KBM-7 (cell line): Measurements from ENCODE around the gene PRR32.
"Not testable (repeated sequence)": the region's sequence is repeated elsewhere in the genome, so short reads cannot be mapped to it uniquely, and the experiment has no call there.

Experiments used
- DNase-seq: peaks from one replicate; pipeline ENCODE4 v3.0.0-alpha.2; 2015
- in situ Hi-C: fragments of 300-500 bp; cut with MboI; formaldehyde crosslinking; loops from 2 replicates; pipeline ENCODE4 v1.14.3; 2020; ENCODE audit warnings: low sequenced_read_pairs, low pct_unique_long_range_greater_than_20kb, mixed read lengths

The PRR32 gene

DNA sequence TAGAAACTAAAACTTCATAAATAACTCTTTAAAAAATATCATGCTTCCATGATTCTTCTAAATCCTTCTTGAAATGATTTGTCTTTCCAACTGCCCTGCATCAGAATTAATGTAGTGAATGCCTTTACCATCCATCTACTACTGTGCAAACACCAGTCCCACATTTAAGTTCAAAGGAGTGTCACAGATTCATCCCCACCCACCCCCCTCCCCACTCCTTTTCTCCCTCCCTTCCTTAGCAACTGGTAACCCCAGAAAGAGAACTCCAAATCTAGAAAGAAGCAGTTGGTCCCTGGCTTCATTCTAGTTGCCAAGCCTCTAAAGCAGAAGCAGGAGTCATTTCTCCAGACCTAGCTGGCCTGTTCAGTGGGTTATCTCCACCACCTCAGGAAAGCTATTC, at the start of gene PRR32:
Gene PRR32, plus strand, starts transcription at position 301 of the 400 bp plus-strand sequence. CDS start 115 bp downstream, outside the sequence.
- no peak for DNase-seq

DNA sequence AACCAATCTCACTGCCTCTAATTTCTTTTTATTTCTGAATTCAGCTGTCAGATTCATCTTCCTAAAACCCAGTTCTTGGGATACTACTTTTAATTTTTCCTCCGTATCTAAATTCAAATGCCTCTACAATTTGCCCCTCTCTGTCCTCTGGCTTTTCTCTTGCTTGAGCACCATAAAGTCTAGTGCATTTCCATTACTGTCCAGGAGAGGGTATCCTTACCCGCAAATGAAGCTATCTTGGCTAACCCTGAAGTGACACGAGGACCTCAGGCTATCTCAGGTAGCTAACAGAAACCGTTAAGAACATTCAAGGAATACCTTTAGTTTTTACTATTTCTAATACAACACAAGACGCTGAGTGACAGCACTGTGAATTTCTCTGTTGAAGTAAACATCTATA, 49.4 kb upstream of the PRR32 start:
- DNase-seq: peak; percentile 59

More for the DNA sequence above, at the start of gene PRR32:
- in situ Hi-C loops: no loop called here

GRCh38 chrX:126785539-126785938, 34.0 kb upstream of the PRR32 start:
- in situ Hi-C loops: no loop called here
- DNase-seq: no peak

More for the DNA sequence above, 49.4 kb upstream of the PRR32 start:
- in situ Hi-C loops: no loop called here

DNA sequence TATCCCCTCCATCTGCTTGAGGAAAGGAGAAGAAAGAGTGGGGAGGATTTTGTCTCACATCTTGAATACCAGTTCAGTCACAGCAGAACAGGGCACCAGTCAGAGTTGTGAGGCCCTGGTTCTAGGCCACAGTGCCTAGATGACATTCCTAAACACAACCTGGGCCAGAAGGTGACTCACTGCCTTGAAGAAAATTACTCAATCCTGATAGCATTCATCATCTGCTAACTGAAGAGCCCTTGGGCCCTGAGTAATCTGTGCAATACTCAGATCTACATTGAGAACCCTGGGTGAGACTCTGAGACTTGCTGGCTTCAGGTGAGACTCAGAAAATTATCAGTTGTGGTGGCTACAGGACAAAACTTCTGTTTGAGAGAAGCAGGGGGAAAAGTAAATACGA, 20.5 kb upstream of the PRR32 start:
- in situ Hi-C loops: no loop called here
- no peak for DNase-seq

GRCh38 chrX:126806784-126807183, 12.7 kb upstream of the PRR32 start:
- in situ Hi-C loops, DNase-seq: not testable (repeated sequence)

DNA sequence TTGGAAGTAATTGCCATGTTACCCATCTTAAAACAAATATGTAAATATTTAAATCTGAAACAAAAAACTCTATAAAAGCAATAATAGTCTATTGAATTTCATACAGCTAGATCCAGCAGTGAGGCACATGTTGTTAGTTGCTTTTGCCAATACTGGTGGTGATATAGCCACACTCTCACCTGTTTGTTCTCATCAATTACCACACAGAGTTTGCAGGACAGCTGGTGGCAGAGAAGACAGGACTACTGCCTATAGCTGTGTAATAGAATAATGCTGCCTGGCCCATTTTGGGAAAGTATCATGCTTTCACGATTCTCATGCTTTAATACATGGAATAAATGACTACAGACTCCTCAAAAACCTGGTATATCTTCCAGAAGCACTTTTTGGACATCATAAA, 3.7 kb upstream of the PRR32 start:
- in situ Hi-C loops: no loop called here
- no peak for DNase-seq

GRCh38 chrX:126820700-126821420, 1.3 kb downstream of the PRR32 start:
- in situ Hi-C loops: no loop called here

DNA sequence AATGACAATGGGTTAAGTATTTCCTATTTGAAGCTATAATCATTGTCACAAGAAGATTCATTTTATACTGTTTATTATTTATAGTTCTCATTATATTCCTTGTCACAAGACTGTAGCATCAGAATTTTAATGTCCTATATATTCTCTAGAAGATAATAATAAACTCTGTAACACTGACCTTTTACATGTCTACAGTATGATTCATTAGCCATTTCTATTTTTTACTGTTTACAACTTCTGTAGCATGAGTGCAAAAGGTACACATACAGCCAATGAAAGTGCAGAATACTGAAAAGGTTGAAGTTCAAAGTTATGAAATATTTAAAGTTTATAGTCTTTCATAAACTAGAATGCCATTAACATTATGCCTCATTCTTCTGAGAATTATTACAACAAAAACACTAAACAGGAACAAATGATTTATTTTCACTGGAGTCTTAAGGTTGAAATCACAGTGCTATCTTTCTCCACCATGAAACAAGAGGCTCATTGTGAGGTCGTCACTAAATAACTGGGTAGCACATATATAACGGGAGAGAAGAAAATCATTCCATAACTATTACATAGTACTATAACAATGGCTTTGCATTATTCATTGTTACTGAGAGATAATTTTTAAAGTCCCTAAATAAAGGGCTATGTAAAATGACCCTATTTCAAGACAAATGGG, 4.9 kb downstream of the PRR32 start:
- in situ Hi-C loops: no loop called here
- DNase-seq: no peak

More at GRCh38 chrX:126820700-126821420, 1.3 kb downstream of the PRR32 start:
- no peak for DNase-seq

GRCh38 chrX:126825566-126826193, 6.2 kb downstream of the PRR32 start:
- in situ Hi-C loops: no loop called here
- DNase-seq: no peak

- DNase-seq: no peak
- in situ Hi-C loops: no loop called here
Observed at GRCh38 chrX:126836186-126836585, 16.7 kb downstream of the PRR32 start.

GRCh38 chrX:126847143-126847542, 27.6 kb downstream of the PRR32 start:
- DNase-seq: no peak
- in situ Hi-C loops: no loop called here

DNA sequence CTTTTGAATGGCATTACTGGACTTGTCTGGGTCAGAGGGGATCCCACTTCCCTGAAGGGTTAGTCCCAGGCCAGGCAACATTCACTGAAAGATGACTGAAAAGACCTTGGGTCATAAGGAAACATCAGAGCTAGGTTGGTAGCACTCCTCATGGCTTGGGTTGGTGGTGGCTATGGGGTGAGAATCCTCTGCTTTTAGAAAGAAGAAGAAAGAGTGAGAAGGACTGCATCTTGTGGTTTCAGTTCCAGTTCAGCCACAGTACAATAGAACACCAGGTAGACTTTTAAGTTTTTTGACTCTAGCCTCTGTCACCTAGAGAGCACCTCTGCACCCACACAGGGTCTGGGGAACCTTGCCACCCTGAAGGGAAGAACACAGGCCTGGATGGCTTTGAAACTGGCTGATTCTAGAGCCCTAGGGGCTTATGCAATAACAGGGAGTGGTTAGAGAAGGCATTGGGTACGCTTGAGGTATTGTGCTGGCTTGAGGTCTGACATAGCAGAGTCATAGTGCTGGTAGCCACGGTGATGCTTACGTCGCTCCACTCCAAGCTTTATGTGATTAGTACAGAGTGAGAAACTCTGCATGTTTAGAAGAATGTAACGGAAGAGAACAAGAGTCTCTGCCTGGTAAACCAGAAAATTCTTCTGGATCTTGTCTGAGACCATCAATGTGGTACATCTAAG, 36.5 kb downstream of the PRR32 start:
- in situ Hi-C loops: no loop called here
- DNase-seq: no peak
